Skeletal muscle satellite cell (primary cell): ENCODE measurements around the gene POU1F1.

Experiments used
- H3K27me3 ChIP-seq: 2 replicates; pipeline ENCODE4 v1.7.0; 2013; ENCODE audit warnings: low read length; ENCODE audit not compliant: control insufficient read depth, insufficient read depth
- H3K36me3 ChIP-seq: 2 replicates; pipeline ENCODE4 v1.7.0; 2013; ENCODE audit warnings: mild to moderate bottlenecking, control low read depth, low read length; ENCODE audit not compliant: insufficient read depth
- H3K4me1 ChIP-seq: 2 replicates; pipeline ENCODE4 v1.7.0; 2013; ENCODE audit warnings: low read length; ENCODE audit not compliant: control insufficient read depth, insufficient read depth
- H3K4me2 ChIP-seq: 2 replicates; pipeline ENCODE4 v1.7.0; 2013; ENCODE audit warnings: mild to moderate bottlenecking, low read length
- H3K4me3 ChIP-seq: 2 replicates; pipeline ENCODE4 v1.7.0; 2013; ENCODE audit warnings: low read length
- H3K9ac ChIP-seq: 2 replicates; pipeline ENCODE4 v1.7.0; 2013; ENCODE audit warnings: mild to moderate bottlenecking, low read depth, low read length, moderate library complexity
- H3K9me3 ChIP-seq: replicated peaks from 2 replicates; pipeline ENCODE4 v1.7.0; 2013; ENCODE audit warnings: mild to moderate bottlenecking, control low read depth, low read length

The POU1F1 gene

DNA sequence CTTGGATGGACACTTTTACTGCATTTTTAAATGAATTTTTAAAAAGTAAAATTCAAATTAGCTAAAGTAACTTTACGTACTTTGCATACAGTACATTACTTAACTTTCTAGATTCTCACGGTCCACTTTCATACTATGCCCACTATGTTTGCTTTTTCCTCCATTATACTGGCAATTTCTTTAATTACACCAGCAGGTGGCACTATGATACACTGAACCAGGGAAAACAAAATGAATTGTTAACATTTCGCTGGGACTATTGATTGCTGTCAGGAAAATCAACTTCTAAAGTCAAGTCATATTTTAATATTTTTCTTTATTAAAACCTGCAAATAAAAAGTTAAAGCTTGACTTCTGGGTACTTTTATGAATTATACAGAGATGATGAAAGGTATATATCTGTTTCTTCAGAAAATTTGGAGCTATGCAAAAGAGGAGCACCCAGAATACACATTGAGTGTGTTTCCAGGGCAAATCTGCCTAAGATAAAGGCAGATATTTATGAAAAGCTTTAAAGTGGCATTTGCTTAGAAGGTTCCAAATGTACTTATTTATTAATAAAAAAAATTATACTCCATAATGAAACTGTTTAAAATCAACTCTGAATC lies 21.8 kb upstream of the POU1F1 start:
- Histone ChIP-seq H3K9me3 (no peaks in the 10 kb centered on the region), H3K27me3 (no peaks in the 10 kb centered on the region), H3K9ac (no peak overlapping the region), H3K4me2 (peak overlapping the region; percentile 55), H3K4me3 (no peak overlapping the region), H3K36me3 (no peaks in the 10 kb centered on the region), H3K4me1 (no peaks in the 10 kb centered on the region)

GRCh38 chr3:87288446-87288845 lies 12.1 kb upstream of the POU1F1 start:
- Histone ChIP-seq H3K4me3 (no peak overlapping the region), H3K9me3 (peaks cover 3% of the 10 kb centered on the region), H3K4me1 (peaks cover 7% of the 10 kb centered on the region), H3K4me2 (no peak overlapping the region), H3K9ac (no peak overlapping the region), H3K36me3 (no peaks in the 10 kb centered on the region), H3K27me3 (no peaks in the 10 kb centered on the region)

DNA sequence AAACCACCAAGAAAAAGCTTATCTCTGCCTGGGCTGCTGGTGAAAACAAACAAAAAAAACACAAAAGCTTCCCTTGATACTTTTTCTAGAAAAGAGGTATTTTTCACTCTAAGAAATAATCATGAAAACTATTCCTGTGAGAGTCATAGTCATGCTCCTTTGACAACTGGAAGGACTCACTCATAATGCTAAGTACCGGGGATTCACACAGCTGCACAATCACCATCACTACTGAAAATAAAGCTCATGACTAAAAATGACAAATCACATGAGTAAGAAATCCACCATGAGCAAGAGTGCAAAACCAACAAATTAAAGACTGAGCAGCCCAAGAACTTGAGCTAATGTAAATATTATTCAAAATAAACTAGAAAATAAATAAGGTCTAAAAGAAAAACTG lies 10.6 kb upstream of the POU1F1 start:
- H3K27me3 ChIP-seq = no peaks in the 10 kb centered on the region
- H3K4me3 ChIP-seq = no peak overlapping the region
- H3K36me3 ChIP-seq = no peaks in the 10 kb centered on the region
- H3K4me1 ChIP-seq = peaks cover 7% of the 10 kb centered on the region
- peak overlapping the region; percentile 38 for H3K4me2 ChIP-seq
- H3K9ac ChIP-seq = peak overlapping the region; percentile 35
- H3K9me3 ChIP-seq = peaks cover 3% of the 10 kb centered on the region

GRCh38 chr3:87272718-87273341 lies 3.6 kb downstream of the POU1F1 start:
- H3K27me3 ChIP-seq = no peaks in the 10 kb centered on the region
- peaks cover 21% of the 10 kb centered on the region for H3K4me1 ChIP-seq
- no peaks in the 10 kb centered on the region for H3K36me3 ChIP-seq
- no peaks in the 10 kb centered on the region for H3K9me3 ChIP-seq
- H3K4me3 ChIP-seq = no peak overlapping the region
- no peak overlapping the region for H3K4me2 ChIP-seq
- H3K9ac ChIP-seq = no peak overlapping the region

DNA sequence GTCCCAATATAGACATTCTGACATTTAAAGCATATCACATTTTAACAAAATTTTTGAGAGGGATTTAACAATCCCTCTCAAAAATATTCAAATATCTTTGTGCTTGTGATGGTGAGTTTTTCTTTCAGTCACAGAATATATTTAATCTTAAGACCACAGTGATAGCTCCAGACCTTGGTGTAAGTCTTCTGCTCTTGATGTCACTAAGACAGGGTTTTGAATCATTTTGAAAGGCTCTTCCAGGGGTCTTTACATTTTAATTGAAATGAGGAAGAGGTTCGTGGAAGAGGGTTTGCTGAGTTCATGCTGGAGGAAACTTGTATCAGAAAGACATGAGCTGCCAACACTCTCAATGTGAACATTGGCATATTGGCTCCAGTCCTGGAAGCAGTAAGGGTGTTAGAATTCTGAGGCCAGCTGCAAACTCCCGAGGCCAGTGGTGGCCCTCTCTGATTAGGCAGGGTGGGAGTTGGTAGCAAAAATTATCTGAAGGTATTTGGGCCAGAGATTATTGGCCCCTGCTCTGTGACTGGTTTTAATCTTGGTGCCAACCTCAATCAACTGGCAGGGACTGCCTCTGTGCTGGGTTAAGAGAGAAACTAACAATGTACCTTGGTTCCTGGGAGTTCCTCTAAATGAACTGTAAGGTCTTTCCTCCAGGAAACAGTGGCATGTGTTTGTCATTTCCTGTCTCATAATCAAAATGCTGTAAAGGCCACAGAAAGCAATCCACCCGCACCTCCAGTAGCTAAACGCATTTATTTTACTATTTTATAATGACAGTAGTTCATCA lies 5.3 kb downstream of the POU1F1 start:
- Histone ChIP-seq H3K27me3 (no peaks in the 10 kb centered on the region), H3K4me3 (no peak overlapping the region), H3K4me1 (peaks cover 21% of the 10 kb centered on the region), H3K4me2 (no peak overlapping the region), H3K36me3 (no peaks in the 10 kb centered on the region), H3K9ac (no peak overlapping the region), H3K9me3 (no peaks in the 10 kb centered on the region)

DNA sequence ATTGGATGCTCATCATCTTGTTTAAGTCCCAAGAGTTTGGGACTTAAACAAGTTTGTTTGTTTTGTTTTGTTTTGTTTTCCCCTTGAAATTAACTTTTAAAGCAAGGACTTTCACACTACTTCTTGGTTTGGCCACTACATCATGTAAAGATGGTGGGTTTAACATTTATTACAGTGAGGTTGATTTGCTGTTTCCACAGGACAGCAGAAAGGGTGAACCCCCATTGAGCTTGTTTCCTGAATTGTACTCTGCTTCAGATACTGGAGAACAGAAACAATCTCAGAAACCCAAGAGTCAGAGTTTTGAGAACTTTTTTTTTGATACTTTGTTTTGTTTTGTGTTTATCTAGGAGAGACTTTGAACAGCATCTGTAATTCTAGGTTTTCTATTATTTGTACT lies 6.7 kb downstream of the POU1F1 start:
- Histone ChIP-seq H3K4me2 (no peak overlapping the region), H3K27me3 (no peaks in the 10 kb centered on the region), H3K36me3 (no peaks in the 10 kb centered on the region), H3K9ac (no peak overlapping the region), H3K9me3 (no peaks in the 10 kb centered on the region), H3K4me1 (peaks cover 21% of the 10 kb centered on the region), H3K4me3 (no peak overlapping the region)

GRCh38 chr3:87268646-87269211 lies 7.7 kb downstream of the POU1F1 start:
- H3K4me2 ChIP-seq = peak overlapping the region; percentile 39
- H3K4me3 ChIP-seq = no peak overlapping the region
- no peaks in the 10 kb centered on the region for H3K9me3 ChIP-seq
- H3K9ac ChIP-seq = no peak overlapping the region
- H3K36me3 ChIP-seq = no peaks in the 10 kb centered on the region
- H3K4me1 ChIP-seq = peaks cover 21% of the 10 kb centered on the region
- no peaks in the 10 kb centered on the region for H3K27me3 ChIP-seq

DNA sequence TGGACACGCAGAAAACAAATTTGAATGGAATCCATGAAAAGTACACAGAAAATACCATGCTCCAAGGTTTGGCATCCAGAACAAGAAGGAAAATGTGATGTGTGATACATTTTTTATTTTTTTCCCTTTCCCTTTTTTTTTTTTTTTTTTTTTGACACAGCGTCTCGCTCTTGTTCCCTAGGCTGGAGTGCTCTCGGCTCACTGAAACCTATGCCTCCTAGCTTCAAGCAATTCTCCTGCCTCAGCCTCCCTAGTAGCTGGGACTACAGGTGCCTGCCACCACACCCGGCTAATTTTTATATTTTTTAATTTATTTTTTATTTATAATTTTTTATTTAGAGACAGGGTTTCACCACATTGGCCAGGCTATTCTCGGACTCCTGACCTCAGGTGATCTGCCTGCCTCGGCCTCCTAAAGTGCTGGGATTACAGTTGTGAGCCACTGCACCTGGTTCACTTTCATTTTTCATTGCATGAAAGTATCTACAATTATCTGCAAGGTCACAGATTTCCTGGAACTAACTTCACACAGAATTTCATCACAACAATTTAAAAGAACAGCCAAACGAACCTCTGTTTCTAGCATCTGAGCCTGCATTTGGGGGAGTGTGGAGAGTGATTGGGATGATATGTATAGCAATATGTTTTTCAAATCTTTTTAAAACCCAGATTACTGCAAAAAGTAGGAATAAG lies 8.3 kb downstream of the POU1F1 start:
- Histone ChIP-seq H3K9me3 (no peaks in the 10 kb centered on the region), H3K4me2 (peak overlapping the region; percentile 39), H3K9ac (no peak overlapping the region), H3K4me1 (peaks cover 21% of the 10 kb centered on the region), H3K4me3 (no peak overlapping the region), H3K36me3 (no peaks in the 10 kb centered on the region), H3K27me3 (no peaks in the 10 kb centered on the region)

DNA sequence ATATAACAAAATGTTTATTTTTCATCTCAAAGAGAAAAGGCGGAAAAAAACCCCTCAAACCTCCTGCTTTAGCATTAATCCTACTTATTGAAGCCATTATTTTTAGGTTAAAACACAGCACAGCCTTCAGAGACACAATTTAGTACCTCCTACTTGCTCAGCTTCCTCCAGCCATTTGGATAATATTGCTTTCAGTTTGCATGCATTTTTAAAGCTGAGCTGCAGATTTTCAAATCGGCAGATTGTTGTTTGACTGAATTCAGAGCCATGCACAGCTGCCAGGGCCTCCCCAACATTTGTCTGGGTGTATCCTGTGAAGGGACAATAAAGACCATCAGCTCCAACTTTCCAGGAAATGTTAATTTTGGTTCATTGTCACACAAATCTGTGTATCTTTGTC lies 14.5 kb downstream of the POU1F1 start:
- Histone ChIP-seq H3K4me1 (no peaks in the 10 kb centered on the region), H3K9me3 (no peaks in the 10 kb centered on the region), H3K36me3 (no peaks in the 10 kb centered on the region), H3K9ac (no peak overlapping the region), H3K4me3 (no peak overlapping the region), H3K4me2 (no peak overlapping the region), H3K27me3 (no peaks in the 10 kb centered on the region)

- Histone ChIP-seq H3K36me3 (peaks cover 6% of the 10 kb centered on the region), H3K4me3 (no peak overlapping the region), H3K4me1 (no peaks in the 10 kb centered on the region), H3K9me3 (no peaks in the 10 kb centered on the region), H3K4me2 (peak overlapping the region; percentile 29), H3K27me3 (no peaks in the 10 kb centered on the region), H3K9ac (no peak overlapping the region)
Observed at GRCh38 chr3:87260270-87260669, 16.1 kb downstream of the POU1F1 start.

GRCh38 chr3:87250009-87250408 lies 26.4 kb downstream of the POU1F1 start:
- H3K9me3 ChIP-seq = no peaks in the 10 kb centered on the region
- no peaks in the 10 kb centered on the region for H3K27me3 ChIP-seq
- H3K4me3 ChIP-seq = no peak overlapping the region
- peaks cover 32% of the 10 kb centered on the region for H3K36me3 ChIP-seq
- H3K9ac ChIP-seq = no peak overlapping the region
- no peak overlapping the region for H3K4me2 ChIP-seq
- peaks cover 11% of the 10 kb centered on the region for H3K4me1 ChIP-seq
